Measurements from ENCODE around the gene SLFN5.

Gene SLFN5

DNA sequence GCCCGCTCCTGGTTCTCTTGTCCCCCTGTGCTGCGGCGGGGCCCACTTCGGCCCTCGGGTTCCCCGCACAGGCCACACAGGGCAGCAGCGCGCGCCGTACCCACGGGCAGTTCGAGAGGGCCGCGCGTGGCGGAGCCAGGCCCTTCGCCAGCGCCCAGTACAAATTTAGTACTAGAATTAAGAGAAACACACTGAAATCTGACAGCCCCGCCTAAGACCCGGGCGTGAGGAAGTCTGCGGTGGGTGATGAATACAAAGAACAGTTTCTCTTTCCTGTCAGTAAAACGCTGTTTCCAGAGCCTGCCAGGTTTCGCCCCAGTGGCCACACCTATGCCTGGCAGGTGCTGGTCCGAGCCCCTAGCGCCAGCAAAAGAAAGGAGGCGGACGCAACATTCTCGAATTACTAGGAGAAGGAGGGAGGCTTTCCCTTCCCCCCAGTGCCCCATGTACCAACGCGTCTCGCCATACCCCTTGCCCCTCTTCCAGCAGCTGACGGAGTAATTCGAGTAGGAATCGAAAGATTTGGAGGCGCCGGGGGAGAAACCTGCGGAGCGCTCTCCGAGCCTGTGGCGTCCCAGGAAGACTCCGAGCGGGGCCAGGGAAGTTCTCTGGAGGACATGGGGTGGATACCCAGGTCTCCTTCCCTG lies 591 bp upstream of the SLFN5 start:
- H3K4me3 ChIP-seq (replicated peaks; ENCODE audit: low read depth, low read length) = peak overlapping the region; percentile 94
- peak; percentile 39 for DNase-seq (ENCODE audit: low read depth)
- TF ChIP-seq CTCF (IDR thresholded peaks at IDR 0.05; ENCODE audit: low read length, missing control alignments) = peak; percentile 14

DNA sequence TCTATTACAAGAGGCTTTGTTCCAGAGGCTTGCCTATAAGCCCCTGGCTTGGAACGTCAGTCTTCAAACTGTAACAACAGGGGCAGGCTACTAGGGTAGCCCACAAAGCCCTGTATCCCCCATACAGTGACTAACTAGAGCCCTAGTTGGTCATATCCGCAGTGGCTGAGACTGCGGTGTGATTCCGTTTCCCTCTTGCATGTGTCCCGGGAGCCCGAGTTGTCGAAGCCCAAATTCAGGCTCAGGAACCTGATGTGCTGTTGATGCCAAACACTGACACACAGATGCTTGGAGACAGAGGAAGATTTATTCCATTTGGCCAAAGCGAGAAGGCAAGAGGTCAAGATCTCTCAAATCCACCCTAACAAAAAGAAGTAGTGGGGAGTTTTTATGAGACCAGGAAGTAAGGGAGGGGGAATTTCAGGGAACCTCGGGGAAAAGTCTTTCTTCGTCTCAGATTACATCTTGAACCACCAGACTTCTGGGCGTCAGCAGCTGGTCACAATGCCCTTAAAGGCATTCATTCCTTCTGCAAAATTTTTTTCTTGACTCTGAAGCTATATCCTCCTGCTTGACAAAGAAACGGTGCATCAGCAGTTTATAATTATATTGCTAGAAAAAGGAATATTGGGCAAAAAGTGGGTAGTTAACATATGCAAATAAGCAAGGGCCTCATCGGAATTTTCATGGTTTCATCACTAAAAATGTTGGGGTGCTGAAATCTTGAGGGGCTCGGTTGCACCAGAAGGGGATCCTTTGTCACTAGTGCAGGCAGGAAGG lies 879 bp downstream of the SLFN5 start:
- H3K4me3 ChIP-seq (replicated peaks; ENCODE audit: low read depth, low read length) = peak overlapping the region; percentile 94
- TF ChIP-seq CTCF (IDR thresholded peaks at IDR 0.05; ENCODE audit: low read length, missing control alignments) = no peak
- DNase-seq (ENCODE audit: low read depth) = peak; percentile 65

GRCh38 chr17:35244341-35245195 lies 1.7 kb downstream of the SLFN5 start:
- H3K4me3 ChIP-seq (replicated peaks; ENCODE audit: low read depth, low read length) = peak overlapping the region; percentile 94
- DNase-seq (ENCODE audit: low read depth) = peak; percentile 82
- TF ChIP-seq CTCF (IDR thresholded peaks at IDR 0.05; ENCODE audit: low read length, missing control alignments) = no peak

GRCh38 chr17:35245196-35245486 lies 2.3 kb downstream of the SLFN5 start:
- TF ChIP-seq CTCF (IDR thresholded peaks at IDR 0.05; ENCODE audit: low read length, missing control alignments) = no peak
- DNase-seq (ENCODE audit: low read depth) = peak; percentile 93
- peak overlapping the region; percentile 94 for H3K4me3 ChIP-seq (replicated peaks; ENCODE audit: low read depth, low read length)

GRCh38 chr17:35252651-35253050 lies 9.8 kb downstream of the SLFN5 start:
- TF ChIP-seq CTCF (IDR thresholded peaks at IDR 0.05; ENCODE audit: low read length, missing control alignments) = no peak
- H3K4me3 ChIP-seq (replicated peaks; ENCODE audit: low read depth, low read length) = no peak overlapping the region
- DNase-seq (ENCODE audit: low read depth) = peak; percentile 38

DNA sequence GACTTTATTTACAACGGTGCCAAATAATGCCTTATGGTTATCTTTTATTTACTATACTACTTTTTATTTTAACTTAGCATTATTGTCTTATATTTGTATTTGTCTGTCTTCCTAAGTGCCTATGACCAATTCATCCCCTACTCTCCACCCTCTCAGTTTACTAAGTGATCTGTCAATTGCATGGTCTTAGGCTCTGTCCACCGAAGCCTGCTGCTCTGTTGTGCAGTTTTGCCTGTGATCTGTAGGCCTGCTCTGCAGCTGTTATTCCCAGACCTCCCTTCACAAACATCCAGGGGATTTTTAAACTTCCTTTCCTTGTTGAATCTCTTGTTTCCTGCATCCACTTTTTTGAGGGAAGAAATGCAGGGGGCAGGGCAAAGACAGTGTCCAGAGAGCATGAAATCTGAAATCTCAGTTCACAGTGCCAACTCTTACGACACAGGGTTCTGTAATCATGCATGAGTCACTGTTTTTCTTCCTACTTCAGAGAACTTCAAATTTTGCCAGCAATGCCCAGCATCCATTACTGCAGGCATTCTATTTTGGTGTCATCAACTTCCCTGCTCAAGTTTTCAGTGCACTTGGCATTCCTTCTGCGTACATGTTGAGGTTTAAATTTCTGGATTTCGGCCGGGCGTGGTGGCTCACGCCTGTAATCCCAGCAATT lies 11.4 kb downstream of the SLFN5 start:
- peak; percentile 99 for DNase-seq (ENCODE audit: low read depth)
- H3K4me3 ChIP-seq (replicated peaks; ENCODE audit: low read depth, low read length) = no peak overlapping the region

More for the DNA sequence above, 11.4 kb downstream of the SLFN5 start:
- no peak for TF ChIP-seq CTCF (IDR thresholded peaks at IDR 0.05; ENCODE audit: low read length, missing control alignments)
